GM18519 (cell line): ENCODE results near the gene NECAB3.
"Not testable (repeated sequence)": the region's sequence is repeated elsewhere in the genome, so short reads cannot be mapped to it uniquely, and the experiment has no call there.

ENCODE experiments used
- ATAC-seq: cut with Tn5 transposase; IDR thresholded peaks from one replicate; pipeline ENCODE4 v1.9.1; 2021; ENCODE audit warnings: mild to moderate bottlenecking, moderate library complexity; ENCODE audit not compliant: unreplicated experiment, low FRiP score

NECAB3 gene

GRCh38 chr20:33674294-33675135 is at the start of gene NECAB3:
TSS of gene NECAB3 (minus strand) at chr20:33674428. CDS start at chr20:33674352, 76 bp downstream.
- ATAC-seq, result peak; percentile 42

GRCh38 chr20:33721391-33722140 is 47.3 kb upstream of the NECAB3 start:
- ATAC-seq, result no peak

- ATAC-seq, result peak; percentile 95
Observed at GRCh38 chr20:33719989-33720709, 45.9 kb upstream of the NECAB3 start, which contains the start of gene PXMP4. TSS of gene PXMP4 (minus strand) at chr20:33720310. CDS start at chr20:33720207, 103 bp downstream.

- no peak for ATAC-seq
Observed at GRCh38 chr20:33719277-33719988, 45.2 kb upstream of the NECAB3 start.

- ATAC-seq, result no peak
Observed at GRCh38 chr20:33716498-33716897, 42.3 kb upstream of the NECAB3 start.

GRCh38 chr20:33713865-33714367 is 39.7 kb upstream of the NECAB3 start:
- no peak for ATAC-seq

GRCh38 chr20:33711446-33711738 is 37.2 kb upstream of the NECAB3 start:
- no peak for ATAC-seq

- no peak for ATAC-seq
Observed at GRCh38 chr20:33710681-33711445, 36.6 kb upstream of the NECAB3 start.

- ATAC-seq, result no peak
Observed at GRCh38 chr20:33709905-33710541, 35.8 kb upstream of the NECAB3 start.

- no peak for ATAC-seq
Observed at GRCh38 chr20:33709398-33709797, 35.2 kb upstream of the NECAB3 start.

- no peak for ATAC-seq
Observed at GRCh38 chr20:33707668-33708067, 33.4 kb upstream of the NECAB3 start.

- ATAC-seq, result no peak
Observed at GRCh38 chr20:33704197-33704924, 30.1 kb upstream of the NECAB3 start.

- no peak for ATAC-seq
Observed at GRCh38 chr20:33703498-33704137, 29.4 kb upstream of the NECAB3 start.

GRCh38 chr20:33702861-33703260 is 28.6 kb upstream of the NECAB3 start:
- no peak for ATAC-seq

GRCh38 chr20:33701629-33702450 is 27.6 kb upstream of the NECAB3 start:
- ATAC-seq, result no peak

GRCh38 chr20:33700696-33701441 is 26.6 kb upstream of the NECAB3 start:
- not testable (repeated sequence) for ATAC-seq
